GM18507 (cell line): ENCODE measurements around the gene TMOD2.

ENCODE experiments used
- DNase-seq: peaks from one replicate; pipeline ENCODE4 v3.0.0; 2011; ENCODE audit warnings: low read depth; ENCODE audit not compliant: insufficient read length; ENCODE audit errors: extremely low spot score
- FAIRE-seq: peaks from 2 replicates; lab custom pipeline; 2011; peaks lifted over from hg19 to GRCh38; lab: Jason Lieb, UNC

The TMOD2 gene

GRCh38 chr15:51732646-51733045, 18.8 kb upstream of the TMOD2 start:
- FAIRE-seq: no peak
- no peak for DNase-seq

DNA sequence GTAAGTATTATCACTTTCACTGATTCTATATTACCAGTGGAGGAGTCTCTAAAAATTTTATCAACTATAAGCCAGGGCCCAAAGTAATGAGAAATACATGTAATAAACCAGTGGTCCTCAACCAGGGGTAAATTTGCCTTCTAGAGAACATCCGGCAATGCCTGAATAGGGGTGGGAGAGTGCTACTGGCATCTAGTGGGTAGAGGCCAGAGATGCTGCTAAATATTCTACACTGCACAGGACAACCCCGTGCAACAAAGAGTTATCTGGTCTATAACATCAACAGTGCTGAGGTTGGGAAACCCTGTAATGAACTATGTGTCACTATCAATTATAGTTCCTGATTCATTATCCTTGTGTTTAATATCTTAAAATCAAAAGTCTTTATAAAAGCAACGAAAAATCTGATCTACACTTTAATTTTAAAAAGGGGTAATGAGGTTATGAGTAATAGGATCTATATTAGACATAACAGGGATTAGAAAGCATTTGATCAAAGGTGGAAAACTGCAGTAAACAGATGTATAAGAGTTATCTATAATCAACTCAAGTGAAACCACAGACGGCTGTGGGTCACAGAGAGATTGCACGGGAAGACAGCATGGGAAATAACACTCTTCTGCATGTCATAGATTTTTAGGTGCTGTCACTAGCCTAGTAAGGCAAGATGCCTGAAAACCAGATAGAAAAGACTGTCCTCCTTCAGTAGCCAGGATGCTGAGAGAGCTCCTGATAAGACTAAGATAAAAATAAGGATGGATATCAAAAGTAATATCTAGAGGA, 16.0 kb upstream of the TMOD2 start:
- DNase-seq: no peak
- peak; percentile 63 for FAIRE-seq

DNA sequence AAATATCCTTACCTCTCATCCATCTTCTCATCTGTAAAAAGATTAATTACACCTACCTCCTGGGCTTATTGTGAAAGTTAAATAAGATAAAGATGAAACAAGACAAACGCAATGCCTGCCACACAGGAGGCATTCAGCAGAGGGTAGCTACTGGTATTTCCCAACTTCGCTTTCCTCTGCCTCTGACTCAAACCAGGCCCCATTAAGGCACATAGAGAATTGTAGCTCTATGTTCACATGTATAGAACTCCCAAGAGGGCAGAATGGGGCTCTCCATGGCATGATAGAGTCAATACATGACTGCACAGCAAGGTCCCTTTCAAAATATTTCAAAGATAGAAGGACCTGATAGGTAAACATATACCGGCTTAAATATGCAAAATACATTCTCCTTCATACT, 15.3 kb upstream of the TMOD2 start:
- FAIRE-seq (no peak), DNase-seq (no peak)

GRCh38 chr15:51736751-51737521, 14.5 kb upstream of the TMOD2 start:
- no peak for DNase-seq

GRCh38 chr15:51737522-51738305, 13.7 kb upstream of the TMOD2 start, which contains the start of gene LYSMD2:
TSS of gene LYSMD2 (minus strand) at chr15:51737655. CDS start at chr15:51737622, 33 bp downstream.
- FAIRE-seq: peak; percentile 54
- DNase-seq: no peak

More at GRCh38 chr15:51736751-51737521, 14.5 kb upstream of the TMOD2 start:
- peak; percentile 70 for FAIRE-seq

- DNase-seq (no peak), FAIRE-seq (no peak)
Measured at GRCh38 chr15:51738553-51738952, 12.8 kb upstream of the TMOD2 start.

DNA sequence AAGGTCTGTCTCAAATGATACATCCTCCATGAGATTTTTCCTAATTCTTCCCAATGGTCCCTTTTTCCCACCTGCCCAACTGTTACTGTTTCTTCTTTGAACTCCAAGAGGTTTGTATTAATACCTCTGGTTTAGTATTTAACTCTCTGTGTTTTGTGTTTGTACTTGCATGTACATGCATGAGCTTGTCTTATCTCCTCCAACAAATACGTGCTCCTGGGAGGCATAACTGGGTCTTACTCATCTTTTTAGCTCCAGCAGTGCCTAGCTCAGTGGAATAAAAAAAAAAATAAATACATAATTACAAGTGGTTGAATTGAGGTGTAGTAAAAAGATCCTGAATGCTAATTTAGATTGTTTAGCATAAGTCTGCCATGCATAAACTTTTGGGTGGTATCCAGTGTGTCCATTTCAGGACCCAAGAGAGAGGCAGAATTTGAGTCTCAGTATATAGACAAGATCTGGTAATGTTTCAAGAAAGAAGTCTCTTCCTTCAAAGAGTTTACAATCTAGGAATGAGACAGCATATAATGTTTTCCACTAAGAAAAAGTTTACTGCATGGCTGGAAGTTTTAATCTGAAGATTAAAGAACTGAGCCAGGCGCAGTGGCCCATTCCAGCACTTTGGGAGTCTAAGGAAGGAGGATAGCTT, 12.2 kb upstream of the TMOD2 start:
- no peak for FAIRE-seq
- no peak for DNase-seq

DNA sequence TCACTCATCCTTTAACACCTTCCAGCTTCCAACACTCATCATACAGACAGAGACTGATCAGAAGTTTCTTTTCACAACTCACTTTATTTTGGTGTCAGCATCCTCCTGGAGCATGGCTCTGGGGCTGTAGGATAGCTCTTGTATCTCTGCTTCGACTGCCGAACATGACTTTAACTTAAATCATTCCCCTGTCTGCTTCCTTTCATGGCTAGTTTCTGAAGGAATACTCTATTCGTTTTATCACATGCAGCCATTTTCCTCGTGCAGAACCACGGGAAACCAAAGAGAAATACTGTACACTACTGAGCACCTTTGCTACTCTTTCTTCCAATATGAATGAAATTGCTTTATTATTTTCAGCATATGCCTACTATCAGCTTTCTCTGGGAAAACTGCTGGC, 2.1 kb upstream of the TMOD2 start:
- DNase-seq: no peak
- no peak for FAIRE-seq

GRCh38 chr15:51750186-51750585, 1.2 kb upstream of the TMOD2 start:
- FAIRE-seq (peak; percentile 72), DNase-seq (no peak)

GRCh38 chr15:51751697-51752683, 593 bp downstream of the TMOD2 start:
- DNase-seq (no peak), FAIRE-seq (peak; percentile 71)

DNA sequence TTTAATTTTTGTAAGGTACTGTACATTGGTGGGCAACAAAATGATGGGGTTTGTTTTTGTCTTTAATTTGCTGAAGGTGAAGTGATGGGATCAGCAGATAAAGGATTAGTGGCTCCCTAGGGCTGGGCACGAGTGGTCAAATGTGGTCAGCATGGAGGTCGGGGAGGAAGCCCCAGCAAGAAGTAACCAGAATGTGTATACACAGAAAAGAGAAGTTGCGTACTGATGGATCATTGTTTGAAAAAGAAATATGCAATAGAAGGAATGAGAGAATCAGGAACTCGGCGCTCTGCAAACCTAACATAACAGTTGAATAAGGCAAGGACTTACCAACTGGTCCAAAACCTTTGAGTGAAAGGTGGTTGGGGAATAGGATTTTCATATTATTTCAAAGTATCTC, 1.5 kb downstream of the TMOD2 start:
- no peak for FAIRE-seq

DNA sequence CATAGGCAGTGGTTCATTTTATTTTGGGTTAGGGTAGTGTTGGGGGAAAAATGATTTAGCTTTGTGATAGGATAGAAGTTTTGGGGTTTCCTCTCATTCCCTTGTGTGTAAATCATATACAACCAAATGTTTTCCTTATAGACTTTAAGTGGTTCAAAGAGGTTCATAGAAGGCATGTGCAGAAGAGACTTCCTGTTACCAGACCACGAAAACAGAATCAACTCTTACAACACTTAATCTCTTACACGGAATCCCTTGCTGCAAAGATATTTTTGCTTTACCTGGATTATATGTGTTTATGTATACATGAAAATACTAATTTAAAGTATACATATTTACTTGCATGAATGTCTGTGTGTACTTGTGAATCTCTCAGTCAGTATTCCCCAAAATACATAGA, 2.9 kb downstream of the TMOD2 start:
- FAIRE-seq (no peak), DNase-seq (no peak)

More for the DNA sequence above, 1.5 kb downstream of the TMOD2 start:
- no peak for DNase-seq

- no peak for FAIRE-seq
- DNase-seq: no peak
Measured at GRCh38 chr15:51755790-51756189, 4.4 kb downstream of the TMOD2 start.

- DNase-seq (no peak), FAIRE-seq (no peak)
Measured at GRCh38 chr15:51756482-51756881, 5.1 kb downstream of the TMOD2 start.

- no peak for DNase-seq
- FAIRE-seq: no peak
Measured at GRCh38 chr15:51757450-51757849, 6.1 kb downstream of the TMOD2 start.

GRCh38 chr15:51758645-51759044, 7.2 kb downstream of the TMOD2 start:
- no peak for FAIRE-seq
- DNase-seq: no peak

GRCh38 chr15:51759557-51760070, 8.2 kb downstream of the TMOD2 start:
- no peak for FAIRE-seq

GRCh38 chr15:51760805-51761204, 9.4 kb downstream of the TMOD2 start:
- FAIRE-seq (no peak), DNase-seq (no peak)

More at GRCh38 chr15:51759557-51760070, 8.2 kb downstream of the TMOD2 start:
- no peak for DNase-seq
